PC-9 (cell line): ENCODE measurements around the gene HBA2. TPM values are rescaled to one million over a fixed set of nuclear protein-coding genes. Genes with fewer than 3 reads are reported as not detected.
A peak's percentile ranks its signal among the peaks of the same experiment; 100 is the strongest.
"Not testable (repeated sequence)": the region's sequence is repeated elsewhere in the genome, so short reads cannot be mapped to it uniquely, and the experiment has no call there.

Experiments used
- BruUV-seq: library from RNA; stranded (reverse); fragments of 400-500 nt; replicated peaks from 2 replicates; lab custom pipeline; 2021; lab: Mats Ljungman, UMichigan
- CTCF ChIA-PET: fragments of 300-600 bp; sonication (Branson Sonifier 250); formaldehyde crosslinking; loops from one replicate; lab custom pipeline; 2022; ENCODE audit warnings: antibody characterized with exemption; lab: Charles Lee
- POLR2A ChIA-PET: fragments of 300-600 bp; sonication (Branson Sonifier 250); formaldehyde crosslinking; loops from one replicate; lab custom pipeline; 2022; ENCODE audit warnings: antibody characterized with exemption; ENCODE audit not compliant: unreplicated experiment; lab: Charles Lee
- DNase-seq, 2 experiments: peaks; one replicate each; pipeline versions ENCODE4 v3.0.0 to v3.0.0-alpha.2; 2015 to 2022; ENCODE audit warnings: mixed read lengths in 1 of 2
- H2AFZ ChIP-seq: fragments of 200-600 bp; sonication (generic); 2 replicates; pipeline ENCODE4 v1.8.1; 2017; ENCODE audit warnings: antibody characterized with exemption
- H3F3A ChIP-seq: fragments of 200-600 bp; sonication (generic); 2 replicates; pipeline ENCODE4 v1.8.1; 2017; ENCODE audit warnings: antibody characterized with exemption, mild to moderate bottlenecking, low read depth; ENCODE audit not compliant: insufficient read depth
- H3K27ac ChIP-seq: fragments of 200-600 bp; sonication (generic); 2 replicates; pipeline ENCODE4 v1.6.1; 2016; ENCODE audit warnings: mixed run types
- H3K27me3 ChIP-seq: fragments of 200-600 bp; sonication (generic); 2 replicates; pipeline ENCODE4 v1.6.1; 2016; ENCODE audit warnings: low read depth, mixed run types; ENCODE audit not compliant: insufficient read depth
- H3K36me3 ChIP-seq: fragments of 200-600 bp; sonication (generic); 2 replicates; pipeline ENCODE4 v1.6.1; 2016; ENCODE audit warnings: low read depth, mixed run types
- H3K4me1 ChIP-seq: fragments of 200-600 bp; sonication (generic); replicated peaks from 2 replicates; pipeline ENCODE4 v1.6.1; 2016; ENCODE audit warnings: mixed run types; ENCODE audit not compliant: insufficient read depth
- H3K4me2 ChIP-seq: fragments of 200-600 bp; sonication (generic); 2 replicates; pipeline ENCODE4 v1.6.1; 2017; ENCODE audit warnings: mixed run types
- H3K4me3 ChIP-seq: fragments of 200-600 bp; sonication (generic); 2 replicates; pipeline ENCODE4 v1.6.1; 2016; ENCODE audit warnings: mixed run types
- H3K79me2 ChIP-seq: fragments of 200-600 bp; sonication (generic); 2 replicates; pipeline ENCODE4 v1.6.1; 2017; ENCODE audit warnings: low read depth, mixed run types
- H3K9me2 ChIP-seq: fragments of 200-600 bp; sonication (generic); 2 replicates; pipeline ENCODE4 v1.8.1; 2017; ENCODE audit warnings: mild to moderate bottlenecking; ENCODE audit not compliant: insufficient read depth
- H3K9me3 ChIP-seq: fragments of 200-600 bp; sonication (generic); 2 replicates; pipeline ENCODE4 v1.8.1; 2016; ENCODE audit warnings: low read depth; ENCODE audit not compliant: insufficient read depth
- H4K20me1 ChIP-seq: fragments of 200-600 bp; sonication (generic); 2 replicates; pipeline ENCODE4 v1.8.1; 2017; ENCODE audit not compliant: insufficient read depth
- CTCF ChIP-seq: fragments of 200-600 bp; sonication (generic); conservative IDR thresholded peaks from 2 replicates; pipeline ENCODE4 v1.6.1; 2017; ENCODE audit warnings: mixed run types, antibody characterized with exemption, mild to moderate bottlenecking, moderate library complexity
- EZH2 ChIP-seq: fragments of 200-600 bp; sonication (generic); IDR thresholded peaks from 2 replicates; pipeline ENCODE4 v1.8.0; 2017; ENCODE audit warnings: antibody characterized with exemption, low read depth
- intact Hi-C: fragments of 100-400 bp; cut with micrococcal nuclease; formaldehyde crosslinking; loops from one replicate; pipeline ENCODE4 v1.10.0; 2022; ENCODE audit not compliant: unreplicated experiment
- total RNA-seq: library from RNA; stranded (reverse); gene quantifications from 2 replicates; pipeline ENCODE4 v1.2.3, GENCODE V29; 2021

The HBA2 gene
- total RNA-seq, 1 experiment from 2014 or later: not detected

- intact Hi-C loops: no loop called here
- no peak for TF ChIP-seq CTCF
- no peak for TF ChIP-seq EZH2
- Histone ChIP-seq H3K9me2 (no peaks in the 10 kb centered on the region), H3K9me3 (no peaks in the 10 kb centered on the region), H3K27me3 (no peaks in the 10 kb centered on the region), H3F3A (peaks cover 12% of the 10 kb centered on the region), H3K36me3 (peaks cover 31% of the 10 kb centered on the region), H4K20me1 (peaks cover 10% of the 10 kb centered on the region), H3K27ac (0 out of 2 replicates have a peak overlapping the region, but pooled peaks have one; percentile 23), H3K4me3 (no peak overlapping the region), H3K79me2 (no peaks in the 10 kb centered on the region), H3K4me1 (no peaks in the 10 kb centered on the region), H3K4me2 (no peak overlapping the region), H2AFZ (no peak overlapping the region)
- ChIA-PET POLR2A (interaction anchor here (0.7 kb wide), 1 partner anchor 200 kb away, joined by 4 read pairs; no protein-coding TSS in a partner anchor), CTCF (interaction anchor here (0.7 kb wide), 1 partner anchor 41 kb away, joined by 3 read pairs; no protein-coding TSS in a partner anchor)
- no peak for DNase-seq
- BruUV-seq: no TSS peak
These were observed 27.7 kb downstream of the HBA2 start for GRCh38 chr16:200388-200787.

- intact Hi-C loops: no loop called here
- no peaks in the 10 kb centered on the region for H3K9me3 ChIP-seq
- BruUV-seq: no TSS peak
- H3K27ac ChIP-seq: no peak overlapping the region
- H3K9me2 ChIP-seq: no peaks in the 10 kb centered on the region
- no peaks in the 10 kb centered on the region for H3K79me2 ChIP-seq
- no peak overlapping the region for H3K4me3 ChIP-seq
- POLR2A ChIA-PET: no interaction called here
- no peaks in the 10 kb centered on the region for H3K27me3 ChIP-seq
- H3K4me1 ChIP-seq: no peaks in the 10 kb centered on the region
- TF ChIP-seq EZH2 (no peak), CTCF (no peak)
- no peak overlapping the region for H2AFZ ChIP-seq
- CTCF ChIA-PET: no interaction called here
- H4K20me1 ChIP-seq: peaks cover 15% of the 10 kb centered on the region; the same call in 1 of the 2 replicates
- no peak overlapping the region for H3K4me2 ChIP-seq
- DNase-seq: no peak
- H3F3A ChIP-seq: peaks cover 7% of the 10 kb centered on the region
- H3K36me3 ChIP-seq: peaks cover 34% of the 10 kb centered on the region
These were observed 30.6 kb downstream of the HBA2 start for GRCh38 chr16:203246-203645.

GRCh38 chr16:204046-204445 is 31.4 kb downstream of the HBA2 start:
- H3K79me2 ChIP-seq, H3K4me3 ChIP-seq, H3K27ac ChIP-seq, DNase-seq, H3K9me3 ChIP-seq, H3K4me2 ChIP-seq, intact Hi-C loops, H2AFZ ChIP-seq, CTCF ChIA-PET, H3F3A ChIP-seq, H3K4me1 ChIP-seq, H3K27me3 ChIP-seq, BruUV-seq, H3K9me2 ChIP-seq: not testable (repeated sequence)
- POLR2A ChIA-PET: interaction anchor here (0.7 kb wide), 1 partner anchor 103 kb away, joined by 6 read pairs; no protein-coding TSS in a partner anchor
- H4K20me1 ChIP-seq: peaks cover 20% of the 10 kb centered on the region; the same call in 1 of the 2 replicates
- H3K36me3 ChIP-seq: peaks cover 32% of the 10 kb centered on the region

- H3K9me2 ChIP-seq, H3K4me1 ChIP-seq, POLR2A ChIA-PET, BruUV-seq, H3F3A ChIP-seq, H3K9me3 ChIP-seq, H3K27me3 ChIP-seq, H2AFZ ChIP-seq, CTCF ChIA-PET, intact Hi-C loops, H3K4me2 ChIP-seq, H3K4me3 ChIP-seq, DNase-seq, H3K27ac ChIP-seq: not testable (repeated sequence)
- peaks cover 58% of the 10 kb centered on the region for H4K20me1 ChIP-seq
- H3K36me3 ChIP-seq: peaks cover 33% of the 10 kb centered on the region
- 0 out of 2 replicates have a peak, but pooled peaks cover 22% of the 10 kb centered on the region for H3K79me2 ChIP-seq
These were observed 36.7 kb downstream of the HBA2 start for GRCh38 chr16:209359-209758.

- H3K9me3 ChIP-seq, CTCF ChIA-PET, H3K4me2 ChIP-seq, H3K27me3 ChIP-seq, H3K4me3 ChIP-seq, H3F3A ChIP-seq, H3K27ac ChIP-seq, H2AFZ ChIP-seq, H3K9me2 ChIP-seq, POLR2A ChIA-PET, DNase-seq, BruUV-seq, intact Hi-C loops, H3K4me1 ChIP-seq: not testable (repeated sequence)
- peaks cover 20% of the 10 kb centered on the region; the same call in 1 of the 2 replicates for H3K36me3 ChIP-seq
- 0 out of 2 replicates have a peak, but pooled peaks cover 22% of the 10 kb centered on the region for H3K79me2 ChIP-seq
- H4K20me1 ChIP-seq: peaks cover 60% of the 10 kb centered on the region
These were observed 39.0 kb downstream of the HBA2 start for GRCh38 chr16:211631-212180.
